ENCODE results near the gene NLRP6.
A peak's percentile ranks its signal among the peaks of the same experiment; 100 is the strongest.
"Not testable (repeated sequence)": the region's sequence is repeated elsewhere in the genome, so short reads cannot be mapped to it uniquely, and the experiment has no call there.

The NLRP6 gene

DNA sequence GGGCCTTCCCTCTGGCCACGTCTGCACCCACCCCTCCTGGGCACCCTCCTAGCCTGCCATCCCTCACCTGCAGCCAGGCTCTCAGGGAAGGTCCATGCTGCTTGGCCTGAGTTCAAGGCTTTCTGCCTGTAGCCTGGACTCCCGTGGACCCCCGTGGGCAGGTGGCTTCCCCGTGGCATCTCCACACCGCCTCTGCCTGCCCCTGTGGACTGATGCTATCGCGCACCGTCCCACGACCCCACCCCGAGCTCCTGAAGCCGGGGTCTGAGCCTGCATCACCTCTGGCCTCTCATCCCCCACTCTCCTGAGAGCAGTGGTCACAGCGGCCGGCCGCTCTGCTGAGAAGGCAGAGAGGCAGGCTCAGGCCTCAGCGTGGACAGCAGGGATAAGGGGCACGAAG lies 16.6 kb downstream of the NLRP6 start:
- no peak for DNase-seq

- no peak for DNase-seq
These were observed 17.4 kb downstream of the NLRP6 start for GRCh38 chr11:295351-296170.

DNA sequence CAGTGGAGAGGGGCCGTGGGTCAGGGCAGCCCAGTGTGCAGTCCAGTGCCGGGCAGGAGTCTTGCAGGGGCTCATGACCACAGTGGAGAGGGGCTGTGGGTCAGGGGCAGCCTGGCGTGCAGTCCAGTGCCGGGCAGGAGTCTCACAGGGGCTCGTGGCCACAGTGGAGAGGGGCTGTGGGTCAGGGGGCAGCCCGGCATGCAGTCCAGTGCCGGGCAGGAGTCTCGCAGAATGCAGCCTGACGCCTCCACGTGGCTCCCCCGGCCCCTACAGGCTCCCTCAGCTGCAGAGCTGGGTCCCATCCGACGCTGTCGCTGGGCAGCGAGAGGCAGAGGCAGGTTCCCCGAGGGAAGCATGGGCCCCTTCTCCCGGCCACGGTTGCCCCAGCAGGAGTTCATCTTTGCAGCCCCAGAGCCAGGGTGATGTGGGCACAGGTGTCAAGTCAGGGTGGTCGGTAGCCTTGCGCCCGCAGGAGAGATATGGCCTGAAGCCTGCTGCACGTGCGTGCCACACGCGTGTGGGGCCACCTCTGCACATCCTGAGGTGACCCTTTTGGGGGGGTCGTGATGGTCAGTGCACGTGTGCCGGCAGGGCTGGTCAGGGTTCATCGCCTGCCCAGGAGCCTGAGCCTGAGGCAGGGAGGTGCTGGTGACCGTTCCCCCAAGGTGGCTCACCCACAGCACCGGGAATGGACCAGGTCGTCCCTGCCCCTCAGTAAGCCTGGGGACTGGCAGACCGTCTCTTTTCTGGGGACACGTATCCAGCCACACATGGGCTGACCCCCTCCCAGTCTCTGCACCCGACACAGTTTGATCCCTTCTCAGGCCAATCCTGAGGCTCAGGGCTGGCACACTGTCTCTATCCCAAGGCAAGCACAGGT lies 18.2 kb downstream of the NLRP6 start:
- DNase-seq: no peak

GRCh38 chr11:297051-297585 lies 18.9 kb downstream of the NLRP6 start:
- DNase-seq: no peak

GRCh38 chr11:297586-298405 lies 19.6 kb downstream of the NLRP6 start:
- no peak for DNase-seq

GRCh38 chr11:298406-299065 lies 20.3 kb downstream of the NLRP6 start:
- DNase-seq: no peak

DNA sequence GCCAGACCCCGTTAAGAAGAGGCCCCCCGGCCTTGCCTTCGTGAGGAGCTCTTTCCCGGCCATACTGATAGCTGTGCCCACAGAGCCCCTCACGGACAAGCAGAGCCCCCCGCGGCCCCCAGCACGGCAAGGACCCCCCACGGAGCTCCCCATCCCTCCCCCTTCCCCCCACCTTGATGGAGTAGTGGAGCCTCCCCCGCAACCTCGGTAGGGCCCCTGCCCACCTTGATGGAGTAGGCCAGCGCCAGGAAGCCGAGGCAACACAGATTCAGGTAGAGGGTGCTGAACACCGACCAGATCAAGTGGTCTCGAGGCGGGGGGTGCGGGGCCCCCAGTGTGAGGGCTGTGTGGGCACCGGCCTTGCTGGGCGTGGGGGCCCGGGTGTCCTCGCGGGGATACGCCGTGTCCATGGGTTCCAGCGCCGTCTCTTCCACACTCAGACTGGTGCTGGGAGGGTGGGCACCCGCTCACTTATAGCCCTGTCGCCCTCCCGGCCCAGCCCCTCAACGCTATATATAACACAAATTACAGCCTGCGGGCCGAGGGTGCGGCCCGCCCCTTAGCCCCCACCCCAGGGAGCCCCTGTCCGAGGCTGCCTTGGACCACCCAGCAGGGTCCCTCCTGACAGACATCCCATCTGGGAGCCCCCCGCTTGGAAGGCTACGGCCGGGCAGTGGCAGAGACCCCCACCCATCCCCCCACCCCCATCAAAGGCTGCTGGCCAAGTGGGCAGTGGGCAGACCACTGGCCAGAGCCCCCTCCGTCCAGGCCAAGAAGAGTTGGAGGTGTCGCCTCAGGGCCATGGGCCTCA lies 21.1 kb downstream of the NLRP6 start, which contains the start of gene IFITM5:
IFITM5 (minus strand) TSS at position 446 of the 811 bp plus-strand sequence; CDS start at position 410, 36 bp downstream.
- DNase-seq: no peak

GRCh38 chr11:299951-300735 lies 21.9 kb downstream of the NLRP6 start:
- DNase-seq: no peak

DNA sequence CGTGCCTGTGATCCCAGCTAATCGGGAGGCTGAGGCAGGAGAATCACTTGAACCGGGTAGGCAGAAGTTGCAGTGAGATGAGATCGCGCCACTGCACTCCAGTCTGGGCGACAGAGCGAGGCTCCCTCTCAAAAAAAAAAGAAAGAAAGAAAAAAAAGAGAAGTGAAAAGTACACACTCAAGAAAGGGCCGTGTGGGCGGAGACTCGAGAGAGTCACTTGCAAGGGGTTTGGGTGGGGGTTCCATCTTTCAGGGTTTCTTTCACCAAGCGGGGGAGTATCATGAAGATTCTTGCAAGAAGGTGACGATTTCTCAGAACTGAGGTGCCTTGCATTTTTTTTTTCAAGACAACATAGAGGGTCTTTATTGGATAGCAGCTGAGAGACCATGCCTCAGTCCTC lies 25.2 kb downstream of the NLRP6 start:
- no peak for DNase-seq

GRCh38 chr11:304061-304506 lies 25.9 kb downstream of the NLRP6 start:
- no peak for DNase-seq

DNA sequence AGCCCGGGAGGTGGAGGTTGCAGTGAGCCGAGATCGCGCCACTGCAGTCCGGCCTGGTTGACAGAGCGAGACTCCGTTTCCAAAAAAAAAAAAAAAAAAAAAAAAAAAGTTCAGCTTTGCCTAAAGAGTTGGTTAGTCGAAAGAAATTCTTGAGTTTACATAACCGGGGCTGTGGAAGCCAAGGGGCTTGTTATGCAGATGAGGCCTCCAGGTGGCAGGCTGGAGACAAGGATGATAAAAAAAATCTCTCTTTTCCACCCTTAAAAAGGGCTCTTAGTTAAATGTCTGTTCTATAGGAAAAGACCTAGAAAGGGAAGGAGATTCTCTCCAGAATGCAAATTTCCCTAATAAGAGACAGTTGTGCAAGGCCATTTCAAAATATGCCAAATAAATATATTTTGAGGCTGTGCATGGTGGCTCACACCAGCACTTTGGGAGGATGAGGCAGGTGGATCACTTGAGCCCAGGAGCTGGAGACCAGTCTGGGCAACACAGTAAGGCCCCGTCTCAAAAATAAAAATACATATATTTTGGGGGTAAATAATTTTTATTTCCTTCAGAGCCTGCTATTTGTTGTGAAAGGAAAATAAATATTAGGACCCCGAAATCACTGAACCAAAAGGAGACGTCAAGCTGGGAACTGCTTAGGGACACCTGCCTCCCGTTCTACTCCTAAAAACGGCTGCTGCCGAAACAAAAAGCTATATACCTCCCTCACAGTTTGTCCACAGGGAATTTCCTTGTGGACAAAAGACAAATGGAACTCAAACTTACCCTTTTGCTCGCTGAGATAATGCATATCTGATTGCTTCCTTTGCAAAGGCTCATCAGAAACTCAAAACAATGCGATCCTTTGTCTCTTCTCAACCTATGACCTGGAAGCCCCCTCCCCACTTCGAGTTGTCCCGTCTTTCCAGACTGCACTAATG lies 27.0 kb downstream of the NLRP6 start:
- DNase-seq: peak; percentile 58

DNA sequence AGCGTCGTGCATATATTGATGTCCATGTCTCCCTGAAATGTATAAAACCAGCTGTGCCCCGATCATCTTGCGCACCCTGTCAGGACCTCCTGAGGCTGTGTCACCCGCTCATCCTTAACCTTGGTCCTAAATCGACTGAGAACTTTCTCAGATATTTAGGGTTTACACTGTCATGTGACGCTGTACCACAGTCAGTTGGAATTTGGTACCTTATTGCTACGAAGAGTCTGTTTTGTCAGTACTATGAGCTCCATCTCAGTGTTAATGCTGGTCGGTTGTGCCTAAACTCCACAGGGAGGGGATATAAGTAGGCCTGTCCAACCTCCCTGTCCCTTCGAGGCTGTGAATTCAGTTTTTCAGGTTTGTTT lies 27.6 kb downstream of the NLRP6 start:
- no peak for DNase-seq

DNA sequence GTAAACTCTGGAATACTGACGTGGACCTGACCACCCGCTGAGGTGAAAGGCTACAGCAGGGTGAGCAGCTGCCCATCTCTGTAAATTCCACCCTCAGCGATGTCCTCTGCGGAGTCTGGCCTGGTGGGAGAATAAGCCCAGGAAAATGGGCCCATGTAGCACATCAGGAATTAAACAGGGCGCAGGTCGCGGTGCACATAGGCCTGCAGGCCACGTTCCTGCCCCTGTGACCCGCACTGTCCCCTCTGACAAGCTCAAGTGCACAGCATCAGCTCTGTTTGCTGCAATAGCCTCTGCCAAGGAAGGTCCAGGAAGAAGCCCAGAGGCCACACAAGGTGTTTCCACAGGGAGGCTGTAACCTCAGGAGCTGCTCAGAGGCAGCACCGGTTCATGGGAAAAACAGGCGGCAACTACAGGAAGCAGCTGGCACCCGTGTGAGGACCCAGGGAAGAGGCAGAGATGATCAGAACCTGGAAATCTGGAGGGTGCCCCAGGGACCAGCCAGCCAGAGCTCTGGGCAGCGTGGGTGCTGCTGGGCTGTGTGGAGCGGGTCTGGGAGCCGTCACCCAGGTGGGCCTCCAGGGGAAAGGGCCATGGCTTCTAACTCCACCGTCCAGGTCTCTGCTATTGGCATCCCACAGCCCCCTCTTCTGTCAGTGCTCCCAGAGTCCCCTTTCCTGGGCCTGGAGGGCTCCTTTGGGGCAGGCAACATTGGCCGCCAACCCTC lies 28.6 kb downstream of the NLRP6 start:
- DNase-seq: no peak

DNA sequence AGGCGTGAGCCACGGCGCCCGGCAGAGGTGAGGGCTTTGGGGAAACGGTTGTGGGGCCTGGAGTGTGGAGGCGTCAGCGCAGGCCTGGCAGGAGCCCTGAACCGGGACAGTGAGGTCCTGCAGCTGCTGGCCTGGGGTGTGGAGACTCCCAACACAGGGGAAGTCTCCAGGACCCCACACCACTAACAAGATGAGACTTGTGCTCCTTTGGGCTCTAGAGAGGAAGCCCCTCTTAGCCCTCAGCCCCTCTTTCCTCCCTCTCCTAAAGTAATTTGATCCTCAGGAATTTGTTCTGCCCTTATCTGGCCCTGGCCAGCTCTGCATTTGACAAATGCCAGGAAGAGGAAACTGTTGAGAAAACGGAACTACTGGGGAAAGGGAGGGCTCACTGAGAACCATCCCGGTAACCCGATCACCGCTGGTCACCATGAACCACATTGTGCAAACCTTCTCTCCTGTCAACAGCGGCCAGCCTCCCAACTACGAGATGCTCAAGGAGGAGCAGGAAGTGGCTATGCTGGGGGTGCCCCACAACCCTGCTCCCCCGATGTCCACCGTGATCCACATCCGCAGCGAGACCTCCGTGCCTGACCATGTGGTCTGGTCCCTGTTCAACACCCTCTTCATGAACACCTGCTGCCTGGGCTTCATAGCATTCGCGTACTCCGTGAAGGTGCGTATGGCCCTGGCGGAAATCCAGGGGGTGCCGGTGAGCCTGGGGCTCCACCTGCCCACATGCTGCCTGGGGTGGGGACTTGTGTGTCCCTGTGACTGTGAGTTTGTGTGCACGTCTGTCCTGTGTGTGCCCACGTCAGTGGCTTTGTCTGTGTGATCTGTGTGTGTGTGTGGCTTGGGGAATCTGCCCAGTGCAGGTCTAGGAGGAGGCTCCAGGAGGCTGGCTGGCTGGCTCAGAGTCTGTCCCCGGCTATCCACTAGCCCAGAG lies 29.8 kb downstream of the NLRP6 start, which contains the start of gene IFITM2:
IFITM2 (plus strand) TSS at position 51 of the 943 bp plus-strand sequence; CDS start at position 428, 377 bp downstream.
- peak; percentile 48 for DNase-seq

DNA sequence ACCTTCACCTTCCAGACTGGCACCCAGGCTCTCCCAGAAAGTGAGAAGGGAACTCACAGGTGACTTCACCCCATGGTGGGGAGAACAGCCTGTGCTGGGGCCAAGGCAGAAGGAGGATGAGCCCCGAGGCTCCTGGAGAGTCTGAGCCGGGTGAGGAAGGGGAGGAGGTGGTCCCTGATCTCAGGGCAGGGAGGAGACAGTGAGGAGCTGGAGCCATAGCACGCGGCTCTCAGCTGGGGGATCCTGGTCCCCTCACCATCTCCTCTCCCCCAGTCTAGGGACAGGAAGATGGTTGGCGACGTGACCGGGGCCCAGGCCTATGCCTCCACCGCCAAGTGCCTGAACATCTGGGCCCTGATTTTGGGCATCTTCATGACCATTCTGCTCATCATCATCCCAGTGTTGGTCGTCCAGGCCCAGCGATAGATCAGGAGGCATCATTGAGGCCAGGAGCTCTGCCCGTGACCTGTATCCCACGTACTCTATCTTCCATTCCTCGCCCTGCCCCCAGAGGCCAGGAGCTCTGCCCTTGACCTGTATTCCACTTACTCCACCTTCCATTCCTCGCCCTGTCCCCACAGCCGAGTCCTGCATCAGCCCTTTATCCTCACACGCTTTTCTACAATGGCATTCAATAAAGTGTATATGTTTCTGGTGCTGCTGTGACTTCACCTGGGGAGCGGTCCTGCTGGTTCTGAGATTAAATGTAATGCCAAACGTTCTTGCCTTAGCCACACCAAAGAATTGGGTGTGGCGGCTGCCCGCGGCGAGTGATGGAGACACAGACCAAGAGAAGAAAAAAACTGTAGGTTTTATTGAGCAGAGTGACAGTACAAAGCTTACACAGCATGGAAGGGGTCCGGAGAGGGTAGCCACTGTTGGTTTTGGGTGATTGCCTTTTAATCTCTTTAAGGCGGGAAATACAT lies 30.8 kb downstream of the NLRP6 start:
- not testable (repeated sequence) for DNase-seq

All from stimulated activated CD4-positive, alpha-beta T cell treated with anti-CD3 and anti-CD28 coated beads, Interleukin-1b, Interleukin-23, amount 100 ng/mL, for 48 hours (primary cell).